Esophagus muscularis mucosa (tissue), 4 donors: ENCODE results near the gene ALG12. TPM values are rescaled to one million over a fixed set of nuclear protein-coding genes. Genes with fewer than 3 reads are reported as not detected.

Source experiments
- DNase-seq: peaks from one replicate; pipeline ENCODE4 v3.0.0-alpha.2; 2017; ENCODE audit errors: extremely low spot score
- H3K27ac ChIP-seq, 4 donors: fragments of 200-600 bp; sonication (generic); replicated peaks in 1 of 4; 1 replicate in 3 of 4; 2 replicates in 1 of 4; pipeline ENCODE4 v1.5.1; 2016 to 2019; ENCODE audit warnings: mild to moderate bottlenecking in 1 of 4
- H3K27me3 ChIP-seq, 4 donors: fragments of 200-600 bp; sonication (generic); one replicate each; pipeline versions ENCODE4 v1.5.1 to v1.6.0; 2016 to 2019
- H3K36me3 ChIP-seq, 4 donors: fragments of 200-600 bp; sonication (generic); one replicate each; pipeline ENCODE4 v1.5.1; 2016 to 2019
- H3K4me1 ChIP-seq, 4 donors: fragments of 200-600 bp; sonication (generic); one replicate each; pipeline ENCODE4 v1.5.1; 2016 to 2019
- H3K4me3 ChIP-seq, 4 donors: fragments of 200-600 bp; sonication (generic); 1 replicate in 2 of 4; 2 replicates in 2 of 4; pipeline ENCODE4 v1.5.1; 2016 to 2019; ENCODE audit warnings: mild to moderate bottlenecking in 4 of 4, moderate library complexity in 1 of 4
- H3K9me3 ChIP-seq, 4 donors: fragments of 200-600 bp; sonication (generic); 1 replicate in 3 of 4; 2 replicates in 1 of 4; pipeline ENCODE4 v1.5.1; 2016 to 2019
- CTCF ChIP-seq, 3 experiments: fragments of 200-600 bp in 2 of 3; fragments of 450-650 bp in 1 of 3; sonication (generic) in 2 of 3; IDR thresholded peaks; one replicate each; pipeline ENCODE4 v1.5.1; 2017 to 2019; ENCODE audit warnings: antibody characterized with exemption in 3 of 3, mild to moderate bottlenecking in 2 of 3, moderate library complexity in 1 of 3
- EP300 ChIP-seq: sonication (generic); formaldehyde crosslinking; IDR thresholded peaks from one replicate; pipeline ENCODE4 v1.6.1; 2017; ENCODE audit warnings: antibody characterized with exemption
- POLR2A ChIP-seq: fragments of 450-650 bp; IDR thresholded peaks from one replicate; pipeline ENCODE4 v1.6.1; 2017; ENCODE audit warnings: antibody characterized with exemption, moderate library complexity, mild to moderate bottlenecking, low read depth
- POLR2AphosphoS5 ChIP-seq, 2 donors: sonication (generic); formaldehyde crosslinking; IDR thresholded peaks; one replicate each; pipeline ENCODE4 v1.6.1; 2017; ENCODE audit warnings: antibody characterized with exemption in 2 of 2
- WGBS: methylation state at CpG from one replicate; pipeline ENCODE4 v1.1.5; 2018; 5-methylcytosine and 5-hydroxymethylcytosine counted together
- intact Hi-C: fragments of 100-400 bp; cut with DNase I; formaldehyde crosslinking; loops from one replicate; pipeline ENCODE4 v1.15.1; 2023
- total RNA-seq, 4 donors: library from RNA; depleted of rRNA; stranded (reverse); fragments of >200 nt; gene quantifications; one replicate each; pipeline versions ENCODE4 v1.1.0 to v1.2.1, GENCODE V29; 2016

Gene ALG12
- total RNA-seq, 4 donors from 2014 or later = 17.7 to 28.0 (median 23.8) TPM

- H3K4me3 ChIP-seq = no peak overlapping the region
- no peak for DNase-seq
- no peaks in the 10 kb centered on the region for H3K36me3 ChIP-seq
- H3K9me3 ChIP-seq = peaks cover 0 to 15% (median 10%) of the 10 kb centered on the region in 4 donors
- no peaks in the 10 kb centered on the region for H3K27me3 ChIP-seq
- intact Hi-C loops = no loop called here
- WGBS = 96% methylated on average over 15 of the region's 16 CpGs
- TF ChIP-seq POLR2AphosphoS5 (IDR thresholded peaks at IDR 0.05) (no peak), POLR2A (no peak), CTCF (IDR thresholded peaks at IDR 0.05) (no peak), EP300 (no peak)
- H3K4me1 ChIP-seq = no peaks in the 10 kb centered on the region
- H3K27ac ChIP-seq = no peak overlapping the region
These were observed 44.9 kb downstream of the ALG12 start for GRCh38 chr22:49873228-49873940.

- Histone ChIP-seq H3K9me3 (peaks cover 0 to 15% (median 11%) of the 10 kb centered on the region in 4 donors), H3K4me3 (no peak overlapping the region), H3K36me3 (peaks cover 0 to 5% (median 2%) of the 10 kb centered on the region in 4 donors), H3K27ac (no peak overlapping the region), H3K27me3 (peaks cover 0 to 3% (median 0%) of the 10 kb centered on the region in 4 donors), H3K4me1 (no peaks in the 10 kb centered on the region)
- TF ChIP-seq CTCF (IDR thresholded peaks at IDR 0.05) (no peak), EP300 (no peak), POLR2A (no peak), POLR2AphosphoS5 (IDR thresholded peaks at IDR 0.05) (no peak)
- DNase-seq = no peak
- intact Hi-C loops = no loop called here
- 88% methylated on average over 7 of the region's 7 CpGs for WGBS
These were observed 45.9 kb downstream of the ALG12 start for GRCh38 chr22:49872347-49872746.

DNA sequence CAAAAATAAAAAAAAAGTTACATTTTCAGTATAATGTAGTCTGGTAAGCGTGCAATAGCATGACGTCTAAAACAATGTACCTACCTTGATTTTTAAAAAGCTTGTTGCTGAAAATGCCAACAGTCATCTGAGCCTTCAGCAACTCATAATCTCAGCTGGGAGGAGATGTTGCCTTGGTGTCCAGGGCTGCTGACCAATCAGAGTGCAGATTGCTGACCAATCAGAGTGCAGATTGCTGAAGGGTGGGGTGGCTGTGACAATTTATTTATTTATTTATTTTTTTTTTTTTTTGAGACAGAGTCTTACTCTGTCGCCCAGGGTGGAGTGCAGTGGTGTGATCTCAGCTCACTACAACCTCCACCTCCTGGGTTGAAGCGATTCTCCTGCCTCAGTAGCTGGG is 46.8 kb downstream of the ALG12 start:
- Histone ChIP-seq H3K4me3 (no peak overlapping the region), H3K9me3 (peaks cover 0 to 24% (median 16%) of the 10 kb centered on the region in 4 donors), H3K4me1 (no peaks in the 10 kb centered on the region), H3K27ac (no peak overlapping the region), H3K36me3 (peaks cover 0 to 7% (median 2%) of the 10 kb centered on the region in 4 donors), H3K27me3 (peaks cover 0 to 3% (median 0%) of the 10 kb centered on the region in 4 donors)
- no peak for TF ChIP-seq CTCF (IDR thresholded peaks at IDR 0.05)
- no peak for TF ChIP-seq POLR2AphosphoS5 (IDR thresholded peaks at IDR 0.05)
- no peak for TF ChIP-seq POLR2A
- TF ChIP-seq EP300 = no peak
- intact Hi-C loops = no loop called here
- no peak for DNase-seq
- WGBS = 96% methylated on average over 4 of the region's 4 CpGs

DNA sequence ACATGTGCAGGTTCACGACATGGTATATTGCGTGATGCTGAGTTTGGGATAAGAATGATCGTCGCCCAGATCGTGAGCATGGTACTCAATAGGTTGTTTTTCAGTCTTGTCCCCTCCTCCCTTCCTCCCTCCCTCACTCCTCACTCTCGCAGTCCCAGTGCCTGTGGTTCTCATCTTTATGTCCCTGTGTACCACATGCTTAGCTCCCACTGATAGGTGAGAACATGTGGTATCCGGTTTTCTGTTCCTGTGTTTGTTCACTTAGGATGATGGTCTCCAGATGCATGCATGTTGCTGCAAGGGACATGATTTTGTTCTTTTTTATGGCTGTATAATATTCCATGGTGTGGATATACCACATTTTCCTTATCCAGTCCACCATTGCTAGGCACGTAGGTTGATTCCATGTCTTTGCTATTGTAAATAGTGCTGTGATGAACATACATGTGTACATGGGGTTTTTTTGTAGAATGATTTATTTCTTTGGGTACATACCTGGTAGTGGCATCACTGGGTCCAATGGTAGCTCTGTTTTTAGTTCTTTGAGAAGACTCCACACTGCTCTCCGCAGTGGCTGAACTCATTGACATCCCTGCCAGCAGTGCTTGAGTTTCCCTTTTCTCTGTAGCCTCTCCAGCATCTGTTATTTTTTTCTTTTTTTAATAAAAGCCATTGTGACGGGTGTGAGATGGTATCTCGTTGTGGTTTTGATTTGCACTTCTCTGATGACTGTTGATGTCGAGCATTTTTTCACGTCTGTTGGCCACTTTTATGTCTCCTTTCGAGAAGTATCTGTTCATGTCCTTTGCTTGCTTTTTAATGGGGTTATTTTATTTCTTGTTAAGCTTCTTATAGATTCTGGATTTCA is 48.2 kb downstream of the ALG12 start:
- intact Hi-C loops = no loop called here
- no peak for DNase-seq
- Histone ChIP-seq H3K9me3 (peaks cover 0 to 38% (median 29%) of the 10 kb centered on the region in 4 donors), H3K36me3 (peaks cover 0 to 7% (median 2%) of the 10 kb centered on the region in 4 donors), H3K4me1 (no peaks in the 10 kb centered on the region), H3K27ac (no peak overlapping the region), H3K4me3 (no peak overlapping the region), H3K27me3 (peaks cover 0 to 3% (median 0%) of the 10 kb centered on the region in 4 donors)
- WGBS = 89% methylated on average over 13 of the region's 14 CpGs
- TF ChIP-seq EP300 (no peak), CTCF (IDR thresholded peaks at IDR 0.05) (no peak), POLR2AphosphoS5 (IDR thresholded peaks at IDR 0.05) (no peak), POLR2A (no peak)
